Umbilical cord (tissue), 1 donor: ENCODE results near the gene ANKRD35. TPM values are rescaled to one million over a fixed set of nuclear protein-coding genes. Genes with fewer than 3 reads are reported as not detected.

ENCODE experiments used
- total RNA-seq: library from RNA; depleted of rRNA; stranded (reverse); fragments of >200 nt; gene quantifications from one replicate; pipeline ENCODE4 v1.2.3, GENCODE V29; 2014; ENCODE audit warnings: low replicate concordance; ENCODE audit not compliant: insufficient read depth

ANKRD35 gene
- total RNA-seq, 1 donor from 2014 or later = 0.72 TPM

Other genes with a start within 250 kb of the ANKRD35 start
- 16.6 TPM for gene PDZK1, start 178.5 kb downstream of the ANKRD35 start, total RNA-seq
- gene CD160, start 166.4 kb downstream of the ANKRD35 start, total RNA-seq = 6.5 TPM
- 29.9 TPM for gene RNF115, start 61.8 kb downstream of the ANKRD35 start, total RNA-seq
- 23.1 TPM for gene POLR3C, start 61.7 kb downstream of the ANKRD35 start, total RNA-seq
- 4.3 TPM for gene NUDT17, start 40.2 kb downstream of the ANKRD35 start, total RNA-seq
- 10.6 TPM for gene PIAS3, start 26.8 kb downstream of the ANKRD35 start, total RNA-seq
- gene ITGA10, start 24.2 kb upstream of the ANKRD35 start, total RNA-seq = 10.6 TPM
- 34.9 TPM for gene PEX11B, start 32.9 kb upstream of the ANKRD35 start, total RNA-seq
- 106 TPM for gene RBM8A, start 41.6 kb upstream of the ANKRD35 start, total RNA-seq
- 31.5 TPM for gene LIX1L, start 72.2 kb upstream of the ANKRD35 start, total RNA-seq
- gene ANKRD34A, start 78.7 kb upstream of the ANKRD35 start, total RNA-seq = not detected
- gene POLR3GL, start 78.8 kb upstream of the ANKRD35 start, total RNA-seq = 5.5 TPM
- gene TXNIP, start 110.7 kb upstream of the ANKRD35 start, total RNA-seq = 547 TPM
- not detected for gene HJV, start 135.9 kb upstream of the ANKRD35 start, total RNA-seq